ENCODE measurements around the gene MAN1A1. TPM values are rescaled to one million over a fixed set of nuclear protein-coding genes. Genes with fewer than 3 reads are reported as not detected.

The MAN1A1 gene
- total RNA-seq, 2 donors from 2014 or later, result 98.6 to 115 TPM

- DNase-seq (ENCODE audit: low spot score) (no peak), ATAC-seq (ENCODE audit: insufficient number of reproducible peaks, low FRiP score, low read depth) (no peak)
- Histone ChIP-seq H3K9me3 (no peaks in the 10 kb centered on the region), H3K4me1 (ENCODE audit: control insufficient read depth in 1 of 2, low read depth in 2 of 2) (peaks cover 18 to 22% of the 10 kb centered on the region in 2 donors), H3K27ac (no peak overlapping the region), H3K27me3 (replicated peaks; ENCODE audit: insufficient read depth) (no peaks in the 10 kb centered on the region), H3K4me3 (no peak overlapping the region), H3K36me3 (no peaks in the 10 kb centered on the region)
- no peak for TF ChIP-seq CTCF (IDR thresholded peaks at IDR 0.05)
Measured at GRCh38 chr6:119312441-119312840, 37.1 kb downstream of the MAN1A1 start.

- TF ChIP-seq CTCF (IDR thresholded peaks at IDR 0.05), result no peak
Measured at GRCh38 chr6:119311514-119312142, 37.9 kb downstream of the MAN1A1 start.

GRCh38 chr6:119310486-119311036 is 39.0 kb downstream of the MAN1A1 start:
- no peak overlapping the region for H3K4me3 ChIP-seq
- peaks cover 18 to 22% of the 10 kb centered on the region in 2 donors for H3K4me1 ChIP-seq (ENCODE audit: control insufficient read depth in 1 of 2, low read depth in 2 of 2)
- H3K27ac ChIP-seq, result no peak overlapping the region
- no peaks in the 10 kb centered on the region for H3K27me3 ChIP-seq (replicated peaks; ENCODE audit: insufficient read depth)
- ATAC-seq (ENCODE audit: insufficient number of reproducible peaks, low FRiP score, low read depth) (no peak), DNase-seq (ENCODE audit: low spot score) (no peak)
- TF ChIP-seq CTCF (IDR thresholded peaks at IDR 0.05), result no peak
- no peaks in the 10 kb centered on the region for H3K36me3 ChIP-seq
- no peaks in the 10 kb centered on the region for H3K9me3 ChIP-seq

More at GRCh38 chr6:119311514-119312142, 37.9 kb downstream of the MAN1A1 start:
- Histone ChIP-seq H3K4me1 (ENCODE audit: control insufficient read depth in 1 of 2, low read depth in 2 of 2) (peaks cover 18 to 22% of the 10 kb centered on the region in 2 donors), H3K36me3 (no peaks in the 10 kb centered on the region), H3K27ac (no peak overlapping the region), H3K9me3 (no peaks in the 10 kb centered on the region), H3K27me3 (replicated peaks; ENCODE audit: insufficient read depth) (no peaks in the 10 kb centered on the region), H3K4me3 (no peak overlapping the region)
- ATAC-seq (ENCODE audit: insufficient number of reproducible peaks, low FRiP score, low read depth) (no peak), DNase-seq (ENCODE audit: low spot score) (no peak)

GRCh38 chr6:119308991-119309657 is 40.4 kb downstream of the MAN1A1 start:
- H3K4me1 ChIP-seq (ENCODE audit: control insufficient read depth in 1 of 2, low read depth in 2 of 2), result peaks cover 16 to 18% of the 10 kb centered on the region in 2 donors
- H3K36me3 ChIP-seq, result no peaks in the 10 kb centered on the region
- H3K27ac ChIP-seq, result no peak overlapping the region
- H3K9me3 ChIP-seq, result no peaks in the 10 kb centered on the region
- no peak for ATAC-seq (ENCODE audit: insufficient number of reproducible peaks, low FRiP score, low read depth)
- TF ChIP-seq CTCF (IDR thresholded peaks at IDR 0.05), result no peak
- no peaks in the 10 kb centered on the region for H3K27me3 ChIP-seq (replicated peaks; ENCODE audit: insufficient read depth)
- H3K4me3 ChIP-seq, result no peak overlapping the region
- DNase-seq (ENCODE audit: low spot score), result no peak

- no peaks in the 10 kb centered on the region for H3K9me3 ChIP-seq
- ATAC-seq (ENCODE audit: insufficient number of reproducible peaks, low FRiP score, low read depth) (no peak), DNase-seq (ENCODE audit: low spot score) (no peak)
- H3K4me3 ChIP-seq, result no peak overlapping the region
- peaks cover 10 to 12% of the 10 kb centered on the region in 2 donors for H3K4me1 ChIP-seq (ENCODE audit: control insufficient read depth in 1 of 2, low read depth in 2 of 2)
- no peak overlapping the region for H3K27ac ChIP-seq
- H3K27me3 ChIP-seq (replicated peaks; ENCODE audit: insufficient read depth), result no peaks in the 10 kb centered on the region
- no peaks in the 10 kb centered on the region for H3K36me3 ChIP-seq
- TF ChIP-seq CTCF (IDR thresholded peaks at IDR 0.05), result no peak
Measured at GRCh38 chr6:119308048-119308570, 41.5 kb downstream of the MAN1A1 start.
